ENCODE data around the gene RRP1. TPM values are rescaled to one million over a fixed set of nuclear protein-coding genes. Genes with fewer than 3 reads are reported as not detected.

RRP1 gene
- total RNA-seq, 1 experiment from 2014 or later, result 53.9 TPM

- ChIA-PET CTCF (no interaction called here), POLR2A (no interaction called here), RAD21 (ENCODE audit: low non-redundant PET in 1 of 2, low total read pairs in 2 of 2, uncharacterized antibody in 2 of 2, unreplicated experiment in 2 of 2) (no interaction called here)
- no peaks in the 10 kb centered on the region for H3K9me2 ChIP-seq (ENCODE audit: insufficient read depth)
- no peak overlapping the region for H3K4me3 ChIP-seq (replicated peaks in 1 of 2; ENCODE audit: low read depth in 1 of 2, low read length in 2 of 2)
- H3K9ac ChIP-seq (ENCODE audit: low read length), result no peak overlapping the region
- no peaks in the 10 kb centered on the region for H3K27me3 ChIP-seq (ENCODE audit: insufficient read depth, low read length)
- no peak for ATAC-seq
- BruUV-seq (replicated peaks), result no TSS peak
- H3K36me3 ChIP-seq (ENCODE audit: control insufficient read depth in 1 of 2, insufficient read depth in 2 of 2, low read length in 2 of 2), result peaks cover 21 to 69% of the 10 kb centered on the region in 2 experiments; a peak in 3 of 4 replicates
- H3K27ac ChIP-seq (ENCODE audit: low read depth, low read length), result no peak overlapping the region
- no peak overlapping the region for H2AFZ ChIP-seq (ENCODE audit: low read depth, low read length, poor library complexity, severe bottlenecking)
- intact Hi-C loops (cut with micrococcal nuclease), result no loop called here
- no peak overlapping the region for H3K4me2 ChIP-seq (ENCODE audit: low read length)
- TF ChIP-seq POLR2A (IDR thresholded peaks at IDR 0.05; ENCODE audit: borderline replicate concordance, extremely low read depth, insufficient read depth, insufficient read length) (no peak), REST (IDR thresholded peaks at IDR 0.05; ENCODE audit: low read depth) (no peak), ATF3 (IDR thresholded peaks at IDR 0.05) (no peak), EGR1 (IDR thresholded peaks at IDR 0.05; ENCODE audit: low read depth) (no peak), SRF (IDR thresholded peaks at IDR 0.05; ENCODE audit: low read depth) (no peak), YY1 (IDR thresholded peaks at IDR 0.05; ENCODE audit: extremely low read depth, insufficient replicate concordance, low read depth, low read length) (no peak), TCF7L2 (IDR thresholded peaks at IDR 0.05; ENCODE audit: borderline replicate concordance, extremely low read depth, insufficient read depth, insufficient read length) (no peak)
- H3K79me2 ChIP-seq (ENCODE audit: insufficient read depth, low read length), result no peaks in the 10 kb centered on the region
- H4K20me1 ChIP-seq (ENCODE audit: insufficient read depth), result no peaks in the 10 kb centered on the region
- DNase-seq (ENCODE audit: low read depth, low spot score), result no peak
- no peaks in the 10 kb centered on the region for H3K9me3 ChIP-seq (ENCODE audit: control insufficient read depth in 1 of 2, insufficient read depth in 1 of 2, low read depth in 1 of 2, low read length in 2 of 2)
- H3K4me1 ChIP-seq (ENCODE audit: control insufficient read depth in 1 of 2, insufficient read depth in 2 of 2, low read length in 2 of 2), result peaks cover 0 to 12% of the 10 kb centered on the region in 2 experiments; a peak in 2 of 4 replicates
Measured at GRCh38 chr21:43752758-43753438, 36.5 kb upstream of the RRP1 start.
